Measurements from ENCODE around the gene TMEM131.

Gene TMEM131

DNA sequence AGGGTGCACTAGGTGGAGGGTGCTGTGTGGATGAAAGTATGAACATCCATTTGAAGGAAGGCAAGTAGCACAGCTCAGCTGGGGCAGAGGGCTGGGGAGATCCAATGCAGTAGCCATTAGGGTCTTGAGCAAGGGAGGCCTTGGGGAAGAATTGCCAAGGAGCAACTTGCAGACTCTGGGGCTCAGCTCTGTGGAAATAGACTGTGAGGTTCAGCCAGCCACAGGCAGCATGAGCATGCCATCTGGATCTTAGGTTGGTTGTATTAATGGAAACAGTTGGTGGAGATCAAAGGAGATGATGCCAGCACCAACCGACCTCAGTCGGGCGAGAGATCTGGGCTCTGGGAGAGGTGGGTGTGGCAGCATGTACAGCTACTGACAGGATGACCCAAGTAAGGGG is 276.8 kb downstream of the TMEM131 start:
- Histone ChIP-seq H3K9me3 (ENCODE audit: insufficient read depth, low read length) (no peaks in the 10 kb centered on the region), H3K79me2 (ENCODE audit: low read length) (no peaks in the 10 kb centered on the region), H3K36me3 (replicated peaks; ENCODE audit: low read depth, low read length) (no peaks in the 10 kb centered on the region), H3K27ac (ENCODE audit: low read length) (no peak overlapping the region), H3K4me2 (ENCODE audit: low read length) (no peak overlapping the region), H3K27me3 (ENCODE audit: low read depth, low read length) (no peaks in the 10 kb centered on the region), H3K4me3 (ENCODE audit: low read length) (no peak overlapping the region), H3K4me1 (ENCODE audit: low read length) (no peaks in the 10 kb centered on the region), H2AFZ (ENCODE audit: low read depth, low read length) (no peak overlapping the region), H4K20me1 (ENCODE audit: insufficient read depth, low read length) (no peaks in the 10 kb centered on the region), H3K9ac (ENCODE audit: low read length) (no peak overlapping the region)
- TF ChIP-seq EZH2phosphoT487 (IDR thresholded peaks at IDR 0.05; ENCODE audit: low read depth), result no peak
- TF ChIP-seq, protein P1, sequence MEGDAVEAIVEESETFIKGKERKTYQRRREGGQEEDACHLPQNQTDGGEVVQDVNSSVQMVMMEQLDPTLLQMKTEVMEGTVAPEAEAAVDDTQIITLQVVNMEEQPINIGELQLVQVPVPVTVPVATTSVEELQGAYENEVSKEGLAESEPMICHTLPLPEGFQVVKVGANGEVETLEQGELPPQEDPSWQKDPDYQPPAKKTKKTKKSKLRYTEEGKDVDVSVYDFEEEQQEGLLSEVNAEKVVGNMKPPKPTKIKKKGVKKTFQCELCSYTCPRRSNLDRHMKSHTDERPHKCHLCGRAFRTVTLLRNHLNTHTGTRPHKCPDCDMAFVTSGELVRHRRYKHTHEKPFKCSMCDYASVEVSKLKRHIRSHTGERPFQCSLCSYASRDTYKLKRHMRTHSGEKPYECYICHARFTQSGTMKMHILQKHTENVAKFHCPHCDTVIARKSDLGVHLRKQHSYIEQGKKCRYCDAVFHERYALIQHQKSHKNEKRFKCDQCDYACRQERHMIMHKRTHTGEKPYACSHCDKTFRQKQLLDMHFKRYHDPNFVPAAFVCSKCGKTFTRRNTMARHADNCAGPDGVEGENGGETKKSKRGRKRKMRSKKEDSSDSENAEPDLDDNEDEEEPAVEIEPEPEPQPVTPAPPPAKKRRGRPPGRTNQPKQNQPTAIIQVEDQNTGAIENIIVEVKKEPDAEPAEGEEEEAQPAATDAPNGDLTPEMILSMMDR (IDR thresholded peaks at IDR 0.05; ENCODE audit: low read depth, low read length), result no peak

- no peak overlapping the region for H3K4me3 ChIP-seq (ENCODE audit: low read length)
- H3K9ac ChIP-seq (ENCODE audit: low read length), result no peak overlapping the region
- H3K4me1 ChIP-seq (ENCODE audit: low read length), result no peaks in the 10 kb centered on the region
- no peaks in the 10 kb centered on the region for H3K9me3 ChIP-seq (ENCODE audit: insufficient read depth, low read length)
- H2AFZ ChIP-seq (ENCODE audit: low read depth, low read length), result no peak overlapping the region
- H4K20me1 ChIP-seq (ENCODE audit: insufficient read depth, low read length), result no peaks in the 10 kb centered on the region
- no peak overlapping the region for H3K4me2 ChIP-seq (ENCODE audit: low read length)
- no peaks in the 10 kb centered on the region for H3K36me3 ChIP-seq (replicated peaks; ENCODE audit: low read depth, low read length)
- TF ChIP-seq, protein P1 (IDR thresholded peaks at IDR 0.05; ENCODE audit: low read depth, low read length), result no peak
- no peak for TF ChIP-seq EZH2phosphoT487 (IDR thresholded peaks at IDR 0.05; ENCODE audit: low read depth)
- H3K27ac ChIP-seq (ENCODE audit: low read length), result no peak overlapping the region
- no peaks in the 10 kb centered on the region for H3K27me3 ChIP-seq (ENCODE audit: low read depth, low read length)
- H3K79me2 ChIP-seq (ENCODE audit: low read length), result no peaks in the 10 kb centered on the region
These were observed 277.5 kb downstream of the TMEM131 start for GRCh38 chr2:97718051-97718882.

GRCh38 chr2:97717613-97717995 is 278.1 kb downstream of the TMEM131 start:
- Histone ChIP-seq H3K9ac (ENCODE audit: low read length) (no peak overlapping the region), H3K4me2 (ENCODE audit: low read length) (no peak overlapping the region), H3K79me2 (ENCODE audit: low read length) (no peaks in the 10 kb centered on the region), H3K4me3 (ENCODE audit: low read length) (no peak overlapping the region), H3K36me3 (replicated peaks; ENCODE audit: low read depth, low read length) (no peaks in the 10 kb centered on the region), H3K9me3 (ENCODE audit: insufficient read depth, low read length) (no peaks in the 10 kb centered on the region), H2AFZ (ENCODE audit: low read depth, low read length) (no peak overlapping the region), H3K27ac (ENCODE audit: low read length) (no peak overlapping the region), H3K4me1 (ENCODE audit: low read length) (no peaks in the 10 kb centered on the region), H3K27me3 (ENCODE audit: low read depth, low read length) (no peaks in the 10 kb centered on the region), H4K20me1 (ENCODE audit: insufficient read depth, low read length) (no peaks in the 10 kb centered on the region)
- no peak for TF ChIP-seq EZH2phosphoT487 (IDR thresholded peaks at IDR 0.05; ENCODE audit: low read depth)
- TF ChIP-seq, protein P1 (IDR thresholded peaks at IDR 0.05; ENCODE audit: low read depth, low read length), result no peak

- Histone ChIP-seq H3K4me3 (ENCODE audit: low read length) (no peak overlapping the region), H4K20me1 (ENCODE audit: insufficient read depth, low read length) (no peaks in the 10 kb centered on the region), H3K27ac (ENCODE audit: low read length) (no peak overlapping the region), H3K9ac (ENCODE audit: low read length) (no peak overlapping the region), H3K4me1 (ENCODE audit: low read length) (no peaks in the 10 kb centered on the region), H3K9me3 (ENCODE audit: insufficient read depth, low read length) (no peaks in the 10 kb centered on the region), H3K36me3 (replicated peaks; ENCODE audit: low read depth, low read length) (no peaks in the 10 kb centered on the region), H3K4me2 (ENCODE audit: low read length) (no peak overlapping the region), H3K27me3 (ENCODE audit: low read depth, low read length) (no peaks in the 10 kb centered on the region), H2AFZ (ENCODE audit: low read depth, low read length) (no peak overlapping the region), H3K79me2 (ENCODE audit: low read length) (no peaks in the 10 kb centered on the region)
- TF ChIP-seq EZH2phosphoT487 (IDR thresholded peaks at IDR 0.05; ENCODE audit: low read depth), result no peak
- TF ChIP-seq, protein P1 (IDR thresholded peaks at IDR 0.05; ENCODE audit: low read depth, low read length), result no peak
These were observed 278.8 kb downstream of the TMEM131 start for GRCh38 chr2:97716695-97717612.

All from OCI-LY3 (cell line).